Measurements from ENCODE around the gene ZBTB34.

The ZBTB34 gene

GRCh38 chr9:126847051-126847450 lies 13.4 kb upstream of the ZBTB34 start:
- no peak for FAIRE-seq

- FAIRE-seq, result no peak
Measured at GRCh38 chr9:126849591-126850225, 10.7 kb upstream of the ZBTB34 start.

- FAIRE-seq, result no peak
Measured at GRCh38 chr9:126851286-126851880, 9.1 kb upstream of the ZBTB34 start.

- no peak for FAIRE-seq
Measured at GRCh38 chr9:126852086-126852688, 8.3 kb upstream of the ZBTB34 start.

GRCh38 chr9:126853667-126854066 lies 6.8 kb upstream of the ZBTB34 start:
- FAIRE-seq, result no peak

- FAIRE-seq, result no peak
Measured at GRCh38 chr9:126854734-126855133, 5.7 kb upstream of the ZBTB34 start.

GRCh38 chr9:126856326-126856877 lies 4.0 kb upstream of the ZBTB34 start:
- no peak for FAIRE-seq

- FAIRE-seq, result no peak
Measured at GRCh38 chr9:126857261-126857960, 3.0 kb upstream of the ZBTB34 start.

GRCh38 chr9:126859111-126859510 lies 1.3 kb upstream of the ZBTB34 start:
- FAIRE-seq, result no peak

GRCh38 chr9:126860757-126861466 lies 473 bp downstream of the ZBTB34 start:
- no peak for FAIRE-seq

- no peak for FAIRE-seq
Measured at GRCh38 chr9:126861707-126862103, 1.3 kb downstream of the ZBTB34 start.

- no peak for FAIRE-seq
Measured at GRCh38 chr9:126862104-126862761, 1.8 kb downstream of the ZBTB34 start.

GRCh38 chr9:126864771-126865170 lies 4.3 kb downstream of the ZBTB34 start:
- no peak for FAIRE-seq

GRCh38 chr9:126869368-126869767 lies 8.9 kb downstream of the ZBTB34 start:
- FAIRE-seq, result no peak

- no peak for FAIRE-seq
Measured at GRCh38 chr9:126872516-126872915, 12.1 kb downstream of the ZBTB34 start.

GRCh38 chr9:126874546-126875314 lies 14.3 kb downstream of the ZBTB34 start:
- no peak for FAIRE-seq

- no peak for FAIRE-seq
Measured at GRCh38 chr9:126875756-126876510, 15.5 kb downstream of the ZBTB34 start.

GRCh38 chr9:126876531-126876930 lies 16.1 kb downstream of the ZBTB34 start:
- FAIRE-seq, result no peak

GRCh38 chr9:126877418-126877817 lies 17.0 kb downstream of the ZBTB34 start:
- FAIRE-seq, result no peak

- FAIRE-seq, result no peak
Measured at GRCh38 chr9:126879288-126879687, 18.8 kb downstream of the ZBTB34 start.

Data from endometrium (tissue), 2 donors.